ENCODE measurements around the gene BDP1. TPM values are rescaled to one million over a fixed set of nuclear protein-coding genes. Genes with fewer than 3 reads are reported as not detected.

The BDP1 gene
- total and polyA plus RNA-seq, 2 experiments from 2014 or later, result 14.3 to 14.5 TPM

GRCh38 chr5:71591100-71591499 lies 135.6 kb downstream of the BDP1 start:
- H3K4me3 ChIP-seq, result no peak overlapping the region
- no peaks in the 10 kb centered on the region for H4K20me1 ChIP-seq (ENCODE audit: insufficient read depth)
- no peaks in the 10 kb centered on the region for H3K9me3 ChIP-seq (ENCODE audit: low read depth)
- H3K4me1 ChIP-seq (ENCODE audit: insufficient read depth), result no peaks in the 10 kb centered on the region; the same call in 1 of the 2 replicates
- H3K27me3 ChIP-seq (replicated peaks; ENCODE audit: insufficient read depth), result no peaks in the 10 kb centered on the region
- no peak for DNase-seq
- H3K27ac ChIP-seq, result no peak overlapping the region
- peaks cover 41% of the 10 kb centered on the region for H3K79me2 ChIP-seq (ENCODE audit: insufficient read depth)
- in situ Hi-C loops (cut with MboI), result no loop called here
- H3K4me2 ChIP-seq (ENCODE audit: unreplicated experiment), result no peak overlapping the region
- TF ChIP-seq EZH2 (IDR thresholded peaks at IDR 0.05; ENCODE audit: insufficient read depth, poor library complexity, severe bottlenecking) (no peak), EZH2phosphoT487 (IDR thresholded peaks at IDR 0.05; ENCODE audit: insufficient read depth, low read depth) (no peak)
- H3K36me3 ChIP-seq (ENCODE audit: low read depth), result no peaks in the 10 kb centered on the region
- no peaks in the 10 kb centered on the region for H3F3A ChIP-seq (ENCODE audit: insufficient read depth)
- H2AFZ ChIP-seq, result no peak overlapping the region
- H3K9me2 ChIP-seq (ENCODE audit: insufficient read depth), result no peaks in the 10 kb centered on the region
- no peak overlapping the region for H3K9ac ChIP-seq

DNA sequence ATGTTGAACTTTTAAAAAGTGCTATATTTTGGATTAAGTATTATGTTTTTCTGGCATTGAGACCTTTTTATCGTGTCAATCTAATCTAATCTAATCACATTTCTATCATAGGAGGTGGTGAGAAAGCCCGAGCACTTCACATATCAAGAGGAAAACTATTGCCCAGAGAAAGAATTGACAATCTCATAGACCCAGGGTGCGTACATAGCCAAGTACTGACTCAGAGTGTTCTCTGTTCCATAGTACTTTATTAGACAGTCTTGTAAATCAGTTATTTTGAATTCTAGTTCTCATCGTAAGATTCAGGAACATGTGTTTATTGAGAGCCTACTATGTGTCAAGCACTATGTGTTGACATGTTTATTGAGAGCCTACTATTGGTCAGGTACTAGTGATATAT lies 140.7 kb downstream of the BDP1 start:
- Histone ChIP-seq H3K79me2 (ENCODE audit: insufficient read depth) (peaks cover 5% of the 10 kb centered on the region), H3K27ac (no peak overlapping the region), H3K9me2 (ENCODE audit: insufficient read depth) (no peaks in the 10 kb centered on the region), H3F3A (ENCODE audit: insufficient read depth) (peaks cover 20% of the 10 kb centered on the region), H3K36me3 (ENCODE audit: low read depth) (peaks cover 7% of the 10 kb centered on the region; the same call in 1 of the 2 replicates), H3K27me3 (replicated peaks; ENCODE audit: insufficient read depth) (no peaks in the 10 kb centered on the region), H3K4me2 (ENCODE audit: unreplicated experiment) (no peak overlapping the region), H2AFZ (no peak overlapping the region), H4K20me1 (ENCODE audit: insufficient read depth) (no peaks in the 10 kb centered on the region), H3K9me3 (ENCODE audit: low read depth) (no peaks in the 10 kb centered on the region), H3K4me3 (no peak overlapping the region), H3K4me1 (ENCODE audit: insufficient read depth) (peaks cover 12% of the 10 kb centered on the region), H3K9ac (no peak overlapping the region)
- TF ChIP-seq EZH2phosphoT487 (IDR thresholded peaks at IDR 0.05; ENCODE audit: insufficient read depth, low read depth) (no peak), EZH2 (IDR thresholded peaks at IDR 0.05; ENCODE audit: insufficient read depth, poor library complexity, severe bottlenecking) (no peak)
- 87 to 88% methylated on average over 4 of the region's 4 CpGs for WGBS, 2 experiments (ENCODE audit: low coverage in 1 of 2, low lambda C conversion rate in 2 of 2, missing lambda C conversion rate in 2 of 2)
- in situ Hi-C loops (cut with MboI), result no loop called here
- DNase-seq, result no peak

GRCh38 chr5:71597001-71597400 lies 141.6 kb downstream of the BDP1 start:
- H3K9me2 ChIP-seq (ENCODE audit: insufficient read depth), result no peaks in the 10 kb centered on the region
- H3K4me1 ChIP-seq (ENCODE audit: insufficient read depth), result peaks cover 18% of the 10 kb centered on the region
- H3K27ac ChIP-seq, result no peak overlapping the region
- no peaks in the 10 kb centered on the region for H4K20me1 ChIP-seq (ENCODE audit: insufficient read depth)
- no peaks in the 10 kb centered on the region for H3K27me3 ChIP-seq (replicated peaks; ENCODE audit: insufficient read depth)
- no peak overlapping the region for H3K4me3 ChIP-seq
- no peak overlapping the region for H3K4me2 ChIP-seq (ENCODE audit: unreplicated experiment)
- WGBS, 2 experiments (ENCODE audit: low coverage in 1 of 2, low lambda C conversion rate in 2 of 2, missing lambda C conversion rate in 2 of 2), result 91 to 95% methylated on average over 1 of the region's 1 CpG
- no peak overlapping the region for H3K9ac ChIP-seq
- no peaks in the 10 kb centered on the region; the same call in 1 of the 2 replicates for H3K79me2 ChIP-seq (ENCODE audit: insufficient read depth)
- peaks cover 7% of the 10 kb centered on the region; the same call in 1 of the 2 replicates for H3K36me3 ChIP-seq (ENCODE audit: low read depth)
- in situ Hi-C loops (cut with MboI), result no loop called here
- DNase-seq, result no peak
- H2AFZ ChIP-seq, result no peak overlapping the region
- no peaks in the 10 kb centered on the region for H3K9me3 ChIP-seq (ENCODE audit: low read depth)
- TF ChIP-seq EZH2phosphoT487 (IDR thresholded peaks at IDR 0.05; ENCODE audit: insufficient read depth, low read depth) (no peak), EZH2 (IDR thresholded peaks at IDR 0.05; ENCODE audit: insufficient read depth, poor library complexity, severe bottlenecking) (no peak)
- peaks cover 26% of the 10 kb centered on the region for H3F3A ChIP-seq (ENCODE audit: insufficient read depth)

DNA sequence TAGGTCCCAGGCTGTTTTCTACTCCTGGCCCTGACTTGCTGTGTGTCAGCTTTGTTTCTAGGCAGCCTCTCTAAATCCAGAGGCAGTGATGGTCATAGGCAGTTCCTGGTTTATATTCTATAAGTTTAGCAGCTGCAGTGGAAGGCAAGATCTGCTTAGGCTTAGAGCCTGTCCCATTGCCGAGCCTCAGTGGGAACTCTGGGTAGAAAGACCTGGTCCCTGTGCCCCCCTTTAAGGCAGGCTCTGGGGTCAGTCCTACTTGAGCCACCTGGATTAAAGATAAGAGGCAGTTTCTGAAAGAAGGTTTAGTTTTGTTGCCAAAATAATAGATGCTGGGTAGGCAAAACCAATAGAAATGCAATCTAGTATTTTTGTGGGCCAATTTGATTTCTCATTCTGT lies 145.3 kb downstream of the BDP1 start:
- TF ChIP-seq EZH2phosphoT487 (IDR thresholded peaks at IDR 0.05; ENCODE audit: insufficient read depth, low read depth) (no peak), EZH2 (IDR thresholded peaks at IDR 0.05; ENCODE audit: insufficient read depth, poor library complexity, severe bottlenecking) (no peak)
- peak overlapping the region; percentile 29; the same call in 1 of the 2 replicates for H3K9ac ChIP-seq

More for the DNA sequence above, 145.3 kb downstream of the BDP1 start:
- Histone ChIP-seq H3K79me2 (ENCODE audit: insufficient read depth) (no peaks in the 10 kb centered on the region), H4K20me1 (ENCODE audit: insufficient read depth) (no peaks in the 10 kb centered on the region), H3K4me2 (ENCODE audit: unreplicated experiment) (peak overlapping the region; percentile 65), H3K27ac (peak overlapping the region; percentile 72), H3K4me1 (ENCODE audit: insufficient read depth) (peaks cover 20% of the 10 kb centered on the region), H2AFZ (no peak overlapping the region), H3K4me3 (no peak overlapping the region), H3F3A (ENCODE audit: insufficient read depth) (peaks cover 31% of the 10 kb centered on the region), H3K27me3 (replicated peaks; ENCODE audit: insufficient read depth) (no peaks in the 10 kb centered on the region), H3K9me3 (ENCODE audit: low read depth) (no peaks in the 10 kb centered on the region), H3K9me2 (ENCODE audit: insufficient read depth) (no peaks in the 10 kb centered on the region), H3K36me3 (ENCODE audit: low read depth) (peaks cover 13% of the 10 kb centered on the region)
- in situ Hi-C loops (cut with MboI), result no loop called here
- DNase-seq, result no peak
- 89 to 100% methylated on average over 1 of the region's 1 CpG for WGBS, 2 experiments (ENCODE audit: low coverage in 1 of 2, low lambda C conversion rate in 2 of 2, missing lambda C conversion rate in 2 of 2)

Data from GM23248 (cell line).